ENCODE results near the gene CBLB. TPM values are rescaled to one million over a fixed set of nuclear protein-coding genes. Genes with fewer than 3 reads are reported as not detected.

Gene CBLB
- total RNA-seq, 1 experiment from 2014 or later, result 26.2 TPM

DNA sequence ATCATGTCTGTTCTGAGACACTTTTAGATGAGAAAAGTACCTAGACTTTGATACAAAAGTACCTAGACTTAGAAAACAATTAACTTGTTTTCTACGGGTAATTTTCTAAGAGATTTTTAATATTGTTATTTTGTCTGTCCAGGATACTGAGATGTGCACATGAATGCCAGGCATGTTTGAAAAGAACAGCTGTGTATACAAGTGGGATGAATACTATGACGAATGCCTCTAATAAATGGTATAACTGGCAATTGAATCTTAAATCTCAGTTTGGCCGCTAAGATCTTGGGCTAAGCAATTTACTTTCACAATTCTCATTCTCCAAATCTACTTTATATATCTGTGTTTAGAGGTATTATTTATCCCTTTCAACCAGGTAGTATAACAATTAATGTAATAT, 207.4 kb downstream of the CBLB start:
- Mint-ChIP-seq H3K4me1 (ENCODE audit: low read depth, unreplicated experiment) (no peaks in the 10 kb centered on the region), H3K27ac (ENCODE audit: unreplicated experiment) (no peak overlapping the region), H3K27me3 (ENCODE audit: unreplicated experiment) (no peaks in the 10 kb centered on the region), H3K36me3 (ENCODE audit: insufficient read depth, unreplicated experiment) (peaks cover 4% of the 10 kb centered on the region), H3K4me3 (ENCODE audit: low read depth, unreplicated experiment) (no peak overlapping the region), H3K9me3 (ENCODE audit: low read depth, unreplicated experiment) (no peaks in the 10 kb centered on the region)
- CTCF ChIA-PET, result no interaction called here
- intact Hi-C loops (cut with micrococcal nuclease; ENCODE audit: unreplicated experiment), result no loop called here
- no TSS peak for BruUV-seq (replicated peaks)
- TF ChIP-seq CTCF (IDR thresholded peaks at IDR 0.05; ENCODE audit: unreplicated experiment), result no peak
- DNase-seq, result no peak

DNA sequence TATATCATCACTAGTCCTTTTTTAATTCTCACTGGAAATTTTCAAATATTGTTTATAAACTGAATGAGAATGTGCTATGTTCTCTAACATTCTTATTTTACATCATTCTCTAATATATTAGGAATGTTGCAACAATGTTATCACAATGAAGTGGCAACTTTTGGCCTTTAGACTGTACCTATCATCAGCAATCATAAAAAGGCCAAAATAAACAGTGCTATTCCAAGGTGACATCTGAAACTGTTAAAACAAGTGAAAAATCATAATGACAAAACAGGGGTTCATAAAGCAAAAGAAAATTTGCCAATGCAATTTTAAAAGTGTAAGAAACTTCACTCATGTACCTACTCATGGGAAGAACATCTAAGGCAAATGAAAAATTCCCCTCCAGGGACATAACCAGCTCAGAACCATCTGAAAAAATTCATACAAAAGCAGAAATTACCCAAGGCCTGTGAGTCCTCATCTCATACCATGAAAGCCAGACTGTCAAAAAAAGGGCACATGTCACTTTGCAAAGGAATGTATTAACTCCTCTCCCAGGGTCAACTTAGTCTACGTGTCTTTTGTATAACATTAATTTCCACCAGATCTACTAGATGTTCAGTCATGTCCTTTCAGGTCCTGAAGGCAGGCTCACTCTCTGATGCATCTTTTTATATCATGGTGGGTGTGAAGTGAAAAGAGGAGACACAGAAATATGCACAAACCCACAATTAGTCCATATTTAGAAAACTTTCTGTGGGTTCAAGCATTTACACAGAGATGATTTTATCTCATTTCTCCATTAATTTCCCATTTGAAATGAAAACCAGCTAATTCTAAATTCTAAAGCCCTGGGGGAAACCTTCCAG, 211.9 kb downstream of the CBLB start:
- intact Hi-C loops (cut with micrococcal nuclease; ENCODE audit: unreplicated experiment), result no loop called here
- BruUV-seq (replicated peaks), result no TSS peak
- H3K27me3 Mint-ChIP-seq (ENCODE audit: unreplicated experiment), result no peaks in the 10 kb centered on the region
- DNase-seq, result no peak
- no peaks in the 10 kb centered on the region for H3K4me1 Mint-ChIP-seq (ENCODE audit: low read depth, unreplicated experiment)
- no peak overlapping the region for H3K4me3 Mint-ChIP-seq (ENCODE audit: low read depth, unreplicated experiment)
- no peak overlapping the region for H3K27ac Mint-ChIP-seq (ENCODE audit: unreplicated experiment)
- peaks cover 4% of the 10 kb centered on the region for H3K36me3 Mint-ChIP-seq (ENCODE audit: insufficient read depth, unreplicated experiment)
- CTCF ChIA-PET, result no interaction called here
- no peaks in the 10 kb centered on the region for H3K9me3 Mint-ChIP-seq (ENCODE audit: low read depth, unreplicated experiment)
- TF ChIP-seq CTCF (IDR thresholded peaks at IDR 0.05; ENCODE audit: unreplicated experiment), result no peak

GRCh38 chr3:105653868-105654267, 214.9 kb downstream of the CBLB start:
- intact Hi-C loops (cut with micrococcal nuclease; ENCODE audit: unreplicated experiment), result no loop called here
- no TSS peak for BruUV-seq (replicated peaks)
- H3K27me3 Mint-ChIP-seq (ENCODE audit: unreplicated experiment), result no peaks in the 10 kb centered on the region
- no peak overlapping the region for H3K27ac Mint-ChIP-seq (ENCODE audit: unreplicated experiment)
- no peak overlapping the region for H3K4me3 Mint-ChIP-seq (ENCODE audit: low read depth, unreplicated experiment)
- H3K36me3 Mint-ChIP-seq (ENCODE audit: insufficient read depth, unreplicated experiment), result peaks cover 4% of the 10 kb centered on the region
- no peak for DNase-seq
- H3K9me3 Mint-ChIP-seq (ENCODE audit: low read depth, unreplicated experiment), result no peaks in the 10 kb centered on the region
- CTCF ChIA-PET, result no interaction called here
- no peak for TF ChIP-seq CTCF (IDR thresholded peaks at IDR 0.05; ENCODE audit: unreplicated experiment)
- no peaks in the 10 kb centered on the region for H3K4me1 Mint-ChIP-seq (ENCODE audit: low read depth, unreplicated experiment)

DNA sequence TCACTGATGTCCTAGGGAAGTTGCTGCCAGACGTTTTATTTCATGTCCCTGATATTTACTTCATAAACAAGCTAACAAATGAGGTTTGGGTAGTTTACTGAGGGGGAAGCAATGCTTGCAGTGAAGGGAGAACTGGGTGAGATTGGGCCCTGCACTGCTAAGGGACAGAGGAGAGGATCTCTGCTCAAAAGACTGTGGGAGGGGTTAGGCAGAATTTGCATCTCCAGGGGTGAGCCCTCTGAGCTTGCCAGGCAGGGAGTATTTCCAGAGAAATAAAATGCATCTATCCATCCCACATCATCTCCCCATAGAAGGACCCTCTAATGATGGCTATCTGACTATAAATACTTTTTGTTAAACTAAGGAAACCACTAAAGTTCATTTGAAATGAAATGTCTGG, 215.6 kb downstream of the CBLB start:
- no TSS peak for BruUV-seq (replicated peaks)
- peaks cover 2% of the 10 kb centered on the region for H3K36me3 Mint-ChIP-seq (ENCODE audit: insufficient read depth, unreplicated experiment)
- H3K4me1 Mint-ChIP-seq (ENCODE audit: low read depth, unreplicated experiment), result no peaks in the 10 kb centered on the region
- CTCF ChIA-PET, result no interaction called here
- intact Hi-C loops (cut with micrococcal nuclease; ENCODE audit: unreplicated experiment), result no loop called here
- H3K9me3 Mint-ChIP-seq (ENCODE audit: low read depth, unreplicated experiment), result no peaks in the 10 kb centered on the region
- DNase-seq, result no peak
- no peaks in the 10 kb centered on the region for H3K27me3 Mint-ChIP-seq (ENCODE audit: unreplicated experiment)
- H3K4me3 Mint-ChIP-seq (ENCODE audit: low read depth, unreplicated experiment), result no peak overlapping the region
- no peak for TF ChIP-seq CTCF (IDR thresholded peaks at IDR 0.05; ENCODE audit: unreplicated experiment)
- no peak overlapping the region for H3K27ac Mint-ChIP-seq (ENCODE audit: unreplicated experiment)
